Stimulated activated CD4-positive, alpha-beta T cell treated with anti-CD3 and anti-CD28 coated beads, Interleukin-4, amount 100 ng/mL, for 4 hours (primary cell): ENCODE results near the gene PTPRQ.

Source experiments
- DNase-seq, 2 experiments: peaks; one replicate each; pipeline ENCODE4 v3.0.0-alpha.2; 2020

PTPRQ gene

GRCh38 chr12:80576641-80577418 lies 132.8 kb downstream of the PTPRQ start:
- no peak for DNase-seq

GRCh38 chr12:80580254-80580653 lies 136.2 kb downstream of the PTPRQ start:
- no peak for DNase-seq

GRCh38 chr12:80581783-80582182 lies 137.7 kb downstream of the PTPRQ start:
- no peak for DNase-seq

- no peak for DNase-seq
Measured at GRCh38 chr12:80582431-80582830, 138.4 kb downstream of the PTPRQ start.

- no peak for DNase-seq
Measured at GRCh38 chr12:80589077-80589476, 145.0 kb downstream of the PTPRQ start.

- no peak for DNase-seq
Measured at GRCh38 chr12:80590085-80590484, 146.1 kb downstream of the PTPRQ start.

GRCh38 chr12:80593766-80594165 lies 149.7 kb downstream of the PTPRQ start:
- no peak for DNase-seq

- DNase-seq, result no peak
Measured at GRCh38 chr12:80596509-80596908, 152.5 kb downstream of the PTPRQ start.

- no peak for DNase-seq
Measured at GRCh38 chr12:80598004-80598606, 154.1 kb downstream of the PTPRQ start.

- no peak for DNase-seq
Measured at GRCh38 chr12:80602455-80602854, 158.4 kb downstream of the PTPRQ start.

GRCh38 chr12:80607361-80608135 lies 163.5 kb downstream of the PTPRQ start:
- DNase-seq, result no peak

- no peak for DNase-seq
Measured at GRCh38 chr12:80617733-80618132, 173.7 kb downstream of the PTPRQ start.

GRCh38 chr12:80620281-80620680 lies 176.2 kb downstream of the PTPRQ start:
- DNase-seq, result no peak

- DNase-seq, result no peak
Measured at GRCh38 chr12:80622271-80622670, 178.2 kb downstream of the PTPRQ start.

- no peak for DNase-seq
Measured at GRCh38 chr12:80625051-80625450, 181.0 kb downstream of the PTPRQ start.

- no peak for DNase-seq
Measured at GRCh38 chr12:80625901-80626300, 181.9 kb downstream of the PTPRQ start.

GRCh38 chr12:80627782-80628181 lies 183.7 kb downstream of the PTPRQ start:
- DNase-seq, result no peak

GRCh38 chr12:80632835-80633234 lies 188.8 kb downstream of the PTPRQ start:
- no peak for DNase-seq

GRCh38 chr12:80634903-80635302 lies 190.9 kb downstream of the PTPRQ start:
- no peak for DNase-seq

GRCh38 chr12:80636832-80637231 lies 192.8 kb downstream of the PTPRQ start:
- no peak for DNase-seq

- no peak for DNase-seq
Measured at GRCh38 chr12:80641936-80642335, 197.9 kb downstream of the PTPRQ start.

- no peak for DNase-seq
Measured at GRCh38 chr12:80643961-80644360, 199.9 kb downstream of the PTPRQ start.

GRCh38 chr12:80648881-80649280 lies 204.8 kb downstream of the PTPRQ start:
- no peak for DNase-seq

GRCh38 chr12:80655751-80656150 lies 211.7 kb downstream of the PTPRQ start:
- DNase-seq, result no peak
